ENCODE data around the gene SRBD1. TPM values are rescaled to one million over a fixed set of nuclear protein-coding genes. Genes with fewer than 3 reads are reported as not detected.

SRBD1 gene
- total RNA-seq, 1 experiment from 2014 or later, result 14.4 TPM

DNA sequence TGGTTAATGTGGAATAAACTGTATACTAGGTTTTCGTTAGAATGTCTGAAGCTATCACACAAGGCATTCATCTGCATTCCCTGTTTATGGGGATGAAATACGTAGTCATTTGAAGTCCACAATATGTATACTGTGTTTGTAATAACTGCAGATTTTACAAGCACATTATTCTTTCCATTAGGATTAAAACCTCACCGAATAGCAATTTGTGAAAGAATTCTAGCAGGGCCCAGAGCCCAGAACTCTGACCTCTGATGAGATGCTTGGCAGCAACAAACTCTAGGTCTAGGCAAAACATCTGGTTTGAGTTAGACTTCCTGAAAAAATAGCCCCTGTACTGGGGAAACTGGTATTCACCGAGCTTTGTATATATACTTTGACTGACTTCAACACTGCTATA lies 158.2 kb downstream of the SRBD1 start:
- DNase-seq, result no peak
- CTCF ChIA-PET, result interaction anchor here (0.7 kb wide), 1 partner anchor 221 kb away, joined by 3 read pairs; no protein-coding TSS in a partner anchor
- H3K27ac Mint-ChIP-seq (ENCODE audit: unreplicated experiment), result no peak overlapping the region

GRCh38 chr2:45450634-45451033 lies 160.4 kb downstream of the SRBD1 start:
- Mint-ChIP-seq H3K4me3 (ENCODE audit: low read depth, unreplicated experiment) (no peak overlapping the region), H3K27me3 (ENCODE audit: unreplicated experiment) (no peaks in the 10 kb centered on the region), H3K4me1 (ENCODE audit: low read depth, unreplicated experiment) (no peaks in the 10 kb centered on the region), H3K27ac (ENCODE audit: unreplicated experiment) (no peak overlapping the region), H3K9me3 (ENCODE audit: low read depth, unreplicated experiment) (no peaks in the 10 kb centered on the region), H3K36me3 (ENCODE audit: insufficient read depth, unreplicated experiment) (no peaks in the 10 kb centered on the region)
- no TSS peak for BruUV-seq (replicated peaks)
- TF ChIP-seq, protein P1, sequence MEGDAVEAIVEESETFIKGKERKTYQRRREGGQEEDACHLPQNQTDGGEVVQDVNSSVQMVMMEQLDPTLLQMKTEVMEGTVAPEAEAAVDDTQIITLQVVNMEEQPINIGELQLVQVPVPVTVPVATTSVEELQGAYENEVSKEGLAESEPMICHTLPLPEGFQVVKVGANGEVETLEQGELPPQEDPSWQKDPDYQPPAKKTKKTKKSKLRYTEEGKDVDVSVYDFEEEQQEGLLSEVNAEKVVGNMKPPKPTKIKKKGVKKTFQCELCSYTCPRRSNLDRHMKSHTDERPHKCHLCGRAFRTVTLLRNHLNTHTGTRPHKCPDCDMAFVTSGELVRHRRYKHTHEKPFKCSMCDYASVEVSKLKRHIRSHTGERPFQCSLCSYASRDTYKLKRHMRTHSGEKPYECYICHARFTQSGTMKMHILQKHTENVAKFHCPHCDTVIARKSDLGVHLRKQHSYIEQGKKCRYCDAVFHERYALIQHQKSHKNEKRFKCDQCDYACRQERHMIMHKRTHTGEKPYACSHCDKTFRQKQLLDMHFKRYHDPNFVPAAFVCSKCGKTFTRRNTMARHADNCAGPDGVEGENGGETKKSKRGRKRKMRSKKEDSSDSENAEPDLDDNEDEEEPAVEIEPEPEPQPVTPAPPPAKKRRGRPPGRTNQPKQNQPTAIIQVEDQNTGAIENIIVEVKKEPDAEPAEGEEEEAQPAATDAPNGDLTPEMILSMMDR (IDR thresholded peaks at IDR 0.05; ENCODE audit: unreplicated experiment), result no peak
- no peak for DNase-seq
- intact Hi-C loops (cut with micrococcal nuclease; ENCODE audit: unreplicated experiment), result no loop called here
- CTCF ChIA-PET, result no interaction called here

More for the DNA sequence above, 158.2 kb downstream of the SRBD1 start:
- H3K36me3 Mint-ChIP-seq (ENCODE audit: insufficient read depth, unreplicated experiment), result no peaks in the 10 kb centered on the region
- H3K9me3 Mint-ChIP-seq (ENCODE audit: low read depth, unreplicated experiment), result no peaks in the 10 kb centered on the region
- H3K4me3 Mint-ChIP-seq (ENCODE audit: low read depth, unreplicated experiment), result no peak overlapping the region
- H3K27me3 Mint-ChIP-seq (ENCODE audit: unreplicated experiment), result no peaks in the 10 kb centered on the region
- TF ChIP-seq, protein P1 (IDR thresholded peaks at IDR 0.05; ENCODE audit: unreplicated experiment), result no peak
- intact Hi-C loops (cut with micrococcal nuclease; ENCODE audit: unreplicated experiment), result no loop called here
- H3K4me1 Mint-ChIP-seq (ENCODE audit: low read depth, unreplicated experiment), result no peaks in the 10 kb centered on the region
- BruUV-seq (replicated peaks), result no TSS peak

- no peak overlapping the region for H3K27ac Mint-ChIP-seq (ENCODE audit: unreplicated experiment)
- no peak for DNase-seq
- no peaks in the 10 kb centered on the region for H3K27me3 Mint-ChIP-seq (ENCODE audit: unreplicated experiment)
- H3K4me3 Mint-ChIP-seq (ENCODE audit: low read depth, unreplicated experiment), result no peak overlapping the region
- H3K36me3 Mint-ChIP-seq (ENCODE audit: insufficient read depth, unreplicated experiment), result no peaks in the 10 kb centered on the region
- TF ChIP-seq, protein P1 (IDR thresholded peaks at IDR 0.05; ENCODE audit: unreplicated experiment), result no peak
- CTCF ChIA-PET, result no interaction called here
- intact Hi-C loops (cut with micrococcal nuclease; ENCODE audit: unreplicated experiment), result no loop called here
- BruUV-seq (replicated peaks), result no TSS peak
- H3K9me3 Mint-ChIP-seq (ENCODE audit: low read depth, unreplicated experiment), result no peaks in the 10 kb centered on the region
- H3K4me1 Mint-ChIP-seq (ENCODE audit: low read depth, unreplicated experiment), result no peaks in the 10 kb centered on the region
Measured at GRCh38 chr2:45448217-45448616, 162.8 kb downstream of the SRBD1 start.

GRCh38 chr2:45446016-45446415 lies 165.1 kb downstream of the SRBD1 start:
- no peak for DNase-seq
- no TSS peak for BruUV-seq (replicated peaks)
- H3K9me3 Mint-ChIP-seq (ENCODE audit: low read depth, unreplicated experiment), result no peaks in the 10 kb centered on the region
- H3K4me3 Mint-ChIP-seq (ENCODE audit: low read depth, unreplicated experiment), result no peak overlapping the region
- H3K27me3 Mint-ChIP-seq (ENCODE audit: unreplicated experiment), result no peaks in the 10 kb centered on the region
- TF ChIP-seq, protein P1 (IDR thresholded peaks at IDR 0.05; ENCODE audit: unreplicated experiment), result no peak
- H3K36me3 Mint-ChIP-seq (ENCODE audit: insufficient read depth, unreplicated experiment), result no peaks in the 10 kb centered on the region
- intact Hi-C loops (cut with micrococcal nuclease; ENCODE audit: unreplicated experiment), result no loop called here
- no peaks in the 10 kb centered on the region for H3K4me1 Mint-ChIP-seq (ENCODE audit: low read depth, unreplicated experiment)
- CTCF ChIA-PET, result no interaction called here
- H3K27ac Mint-ChIP-seq (ENCODE audit: unreplicated experiment), result no peak overlapping the region
